ENCODE data around the gene TYW3.

TYW3 gene

GRCh38 chr1:74811436-74812179 lies 78.7 kb downstream of the TYW3 start:
- no peak for DNase-seq

DNA sequence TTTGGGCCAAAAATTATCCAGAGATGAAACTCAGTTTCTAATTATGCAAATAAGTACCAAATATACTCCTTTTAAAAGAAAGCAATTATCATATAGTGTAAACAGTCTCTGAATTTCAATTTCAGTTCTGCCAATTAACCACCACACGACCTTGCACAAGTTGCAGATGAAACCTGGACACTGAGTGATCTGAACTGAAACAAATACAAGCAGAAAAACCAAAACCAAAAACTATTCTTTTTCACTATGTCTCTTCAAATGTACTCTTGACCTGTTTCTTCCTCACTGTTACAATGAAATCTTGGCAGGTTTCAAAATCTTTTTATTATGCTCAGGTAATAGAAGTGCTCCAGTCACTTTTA lies 79.2 kb downstream of the TYW3 start:
- DNase-seq = no peak
